ENCODE results near the gene CNP. TPM values are rescaled to one million over a fixed set of nuclear protein-coding genes. Genes with fewer than 3 reads are reported as not detected.

Gene CNP
- total RNA-seq, 1 experiment from 2014 or later: 78.5 TPM

DNA sequence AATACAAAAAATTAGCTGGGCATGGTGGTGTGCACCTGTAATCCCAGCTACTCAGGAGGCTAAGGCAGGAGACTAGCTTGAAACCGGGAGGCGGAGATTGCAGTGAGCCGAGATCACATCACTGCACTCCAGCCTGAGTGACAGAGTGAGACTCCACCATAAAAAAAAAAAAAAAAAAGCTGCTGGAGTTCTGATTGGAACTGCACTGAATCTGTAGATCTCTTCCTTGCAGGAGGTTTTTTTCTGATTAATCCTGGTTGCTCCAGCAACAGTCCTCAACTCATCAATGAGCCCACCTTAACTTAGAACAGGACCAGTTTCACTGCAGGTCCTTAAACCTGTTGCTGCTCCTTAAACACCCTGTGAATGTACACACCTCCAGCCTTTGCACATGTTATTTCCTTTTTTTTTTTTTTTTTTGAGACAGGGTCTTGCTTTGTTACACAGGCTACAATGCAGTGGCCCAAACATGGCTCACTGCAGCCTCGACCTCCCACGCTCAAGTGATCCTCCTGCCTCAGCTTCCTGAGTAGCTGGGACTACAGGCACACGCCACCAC is 37.8 kb upstream of the CNP start:
- Histone ChIP-seq H3K27me3 (ENCODE audit: insufficient read depth, low read length) (no peaks in the 10 kb centered on the region), H3K18ac (ENCODE audit: insufficient read length, low read depth, low read length) (no peak overlapping the region), H4K20me1 (ENCODE audit: control insufficient read depth, insufficient read depth, insufficient read length) (no peaks in the 10 kb centered on the region), H3K9ac (ENCODE audit: extremely low read depth, insufficient read length, low read length) (no peak overlapping the region), H4K5ac (ENCODE audit: insufficient read length, low read depth, low read length) (no peak overlapping the region), H4K8ac (replicated peaks; ENCODE audit: insufficient read length, low read depth, low read length) (no peak overlapping the region), H3K56ac (ENCODE audit: insufficient read length, low read depth, low read length) (no peak overlapping the region), H2BK20ac (ENCODE audit: low read depth, low read length, poor library complexity, severe bottlenecking) (no peak overlapping the region), H2BK15ac (ENCODE audit: low read depth, low read length) (no peak overlapping the region), H3K23ac (ENCODE audit: insufficient read length, low read depth, low read length) (no peak overlapping the region), H3K27ac (ENCODE audit: insufficient read length, low read depth, low read length) (no peak overlapping the region), H3K23me2 (ENCODE audit: insufficient read length, low read depth, low read length, poor library complexity, severe bottlenecking) (peaks cover 6% of the 10 kb centered on the region), H2BK5ac (ENCODE audit: insufficient read length, low read length) (no peak overlapping the region), H3T11ph (ENCODE audit: low read length) (no peak overlapping the region), H3K4ac (ENCODE audit: low read depth, low read length) (no peak overlapping the region), H3K79me1 (ENCODE audit: insufficient read depth, low read depth, low read length, poor library complexity, severe bottlenecking) (no peaks in the 10 kb centered on the region), H3K4me1 (ENCODE audit: insufficient read depth, low read length) (no peaks in the 10 kb centered on the region), H2BK12ac (ENCODE audit: insufficient read length, low read depth, low read length) (no peak overlapping the region), H3K79me2 (ENCODE audit: insufficient read depth, low read length) (peaks cover 2% of the 10 kb centered on the region; the same call in 1 of the 2 replicates), H3K9me3 (ENCODE audit: control insufficient read depth, low read depth, low read length) (no peaks in the 10 kb centered on the region), H4K91ac (ENCODE audit: insufficient read length, low read depth, low read length) (no peak overlapping the region), H2AFZ (ENCODE audit: low read length) (no peak overlapping the region), H3K4me2 (ENCODE audit: insufficient read depth, insufficient read length, low read length) (peak overlapping the region; percentile 86), H2BK120ac (ENCODE audit: low read depth, low read length, poor library complexity, severe bottlenecking) (no peak overlapping the region), H2AK5ac (ENCODE audit: insufficient read length, low read length) (no peak overlapping the region), H3K14ac (ENCODE audit: insufficient read depth, low read length) (no peak overlapping the region)
- TF ChIP-seq, protein P1, sequence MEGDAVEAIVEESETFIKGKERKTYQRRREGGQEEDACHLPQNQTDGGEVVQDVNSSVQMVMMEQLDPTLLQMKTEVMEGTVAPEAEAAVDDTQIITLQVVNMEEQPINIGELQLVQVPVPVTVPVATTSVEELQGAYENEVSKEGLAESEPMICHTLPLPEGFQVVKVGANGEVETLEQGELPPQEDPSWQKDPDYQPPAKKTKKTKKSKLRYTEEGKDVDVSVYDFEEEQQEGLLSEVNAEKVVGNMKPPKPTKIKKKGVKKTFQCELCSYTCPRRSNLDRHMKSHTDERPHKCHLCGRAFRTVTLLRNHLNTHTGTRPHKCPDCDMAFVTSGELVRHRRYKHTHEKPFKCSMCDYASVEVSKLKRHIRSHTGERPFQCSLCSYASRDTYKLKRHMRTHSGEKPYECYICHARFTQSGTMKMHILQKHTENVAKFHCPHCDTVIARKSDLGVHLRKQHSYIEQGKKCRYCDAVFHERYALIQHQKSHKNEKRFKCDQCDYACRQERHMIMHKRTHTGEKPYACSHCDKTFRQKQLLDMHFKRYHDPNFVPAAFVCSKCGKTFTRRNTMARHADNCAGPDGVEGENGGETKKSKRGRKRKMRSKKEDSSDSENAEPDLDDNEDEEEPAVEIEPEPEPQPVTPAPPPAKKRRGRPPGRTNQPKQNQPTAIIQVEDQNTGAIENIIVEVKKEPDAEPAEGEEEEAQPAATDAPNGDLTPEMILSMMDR (conservative IDR thresholded peaks at IDR 0.05): no peak
- Mint-ChIP-seq H3K27me3 (ENCODE audit: low read depth) (no peaks in the 10 kb centered on the region), H3K27ac (peak overlapping the region in 1 of 3 experiments; percentile 21; a peak in 2 of 7 replicates), H3K9me3 (no peaks in the 10 kb centered on the region), H3K4me1 (peaks cover 13 to 18% of the 10 kb centered on the region in 2 experiments), H3K36me3 (ENCODE audit: insufficient read depth in 1 of 3, low read depth in 3 of 3) (no peaks in the 10 kb centered on the region), H3K4me3 (peak overlapping the region; percentile 76 to 93; a peak in 4 of 5 replicates)
- no CpG with 5 or more reads among the region's 6 CpGs for WGBS (ENCODE audit: extremely low coverage, insufficient read length, low lambda C conversion rate)
- no peak for DNase-seq
